ENCODE results near the gene SEC61A2.
A peak's percentile ranks its signal among the peaks of the same experiment; 100 is the strongest.
"Not testable (repeated sequence)": the region's sequence is repeated elsewhere in the genome, so short reads cannot be mapped to it uniquely, and the experiment has no call there.

The SEC61A2 gene

GRCh38 chr10:12160664-12161063 is 31.2 kb downstream of the SEC61A2 start:
- no peak for DNase-seq (ENCODE audit: low read depth in 2 of 2)

- no peak for DNase-seq (ENCODE audit: low read depth in 2 of 2)
Measured at GRCh38 chr10:12162927-12163326, 33.5 kb downstream of the SEC61A2 start.

GRCh38 chr10:12164085-12164484 is 34.6 kb downstream of the SEC61A2 start:
- DNase-seq (ENCODE audit: low read depth in 2 of 2), result no peak

DNA sequence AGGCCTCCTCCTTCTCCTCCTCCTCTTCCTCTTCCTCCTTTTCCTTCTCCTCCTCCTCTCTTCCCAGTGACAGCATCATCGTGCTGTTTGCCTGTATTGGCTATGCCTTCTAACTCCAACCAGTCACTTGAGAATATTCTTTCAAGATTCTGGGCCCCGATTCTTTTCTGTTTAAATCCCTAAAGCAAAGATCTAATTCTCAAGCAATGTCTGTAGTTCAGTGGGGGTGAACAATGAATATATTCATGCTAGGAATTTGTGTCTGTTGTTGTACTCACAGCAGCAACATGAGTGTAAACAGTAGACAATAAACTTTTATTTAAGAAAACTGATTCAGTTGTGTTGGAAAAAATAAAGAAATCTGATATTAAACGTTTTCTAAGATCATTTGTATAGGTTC is 35.6 kb downstream of the SEC61A2 start:
- no peak for DNase-seq (ENCODE audit: low read depth in 2 of 2)

- no peak for DNase-seq (ENCODE audit: low read depth in 2 of 2)
Measured at GRCh38 chr10:12165999-12166775, 36.7 kb downstream of the SEC61A2 start.

- not testable (repeated sequence) for DNase-seq (ENCODE audit: low read depth in 2 of 2)
Measured at GRCh38 chr10:12171512-12171911, 42.0 kb downstream of the SEC61A2 start.

DNA sequence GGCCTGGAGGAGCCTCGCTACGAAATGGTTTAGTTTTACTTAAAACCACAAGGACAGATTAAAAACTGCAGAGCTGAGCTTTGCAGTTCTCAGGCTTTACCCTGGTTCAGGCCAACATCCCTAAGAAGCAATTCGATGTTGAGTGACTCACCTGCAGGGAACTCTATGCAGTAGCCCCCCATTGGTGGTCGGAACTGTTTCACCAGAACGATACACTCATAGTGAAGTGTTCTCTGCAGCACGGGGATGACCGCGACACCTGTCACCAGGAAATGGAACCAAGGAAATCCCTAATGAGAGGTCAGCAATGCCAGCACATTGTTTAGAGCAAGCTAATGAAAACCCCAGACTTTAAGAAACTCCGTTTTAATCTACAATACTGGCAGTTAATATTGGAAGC is 48.2 kb downstream of the SEC61A2 start:
- no peak for DNase-seq (ENCODE audit: low read depth in 2 of 2)

- DNase-seq (ENCODE audit: low read depth in 2 of 2), result no peak
Measured at GRCh38 chr10:12179606-12180170, 50.2 kb downstream of the SEC61A2 start.

DNA sequence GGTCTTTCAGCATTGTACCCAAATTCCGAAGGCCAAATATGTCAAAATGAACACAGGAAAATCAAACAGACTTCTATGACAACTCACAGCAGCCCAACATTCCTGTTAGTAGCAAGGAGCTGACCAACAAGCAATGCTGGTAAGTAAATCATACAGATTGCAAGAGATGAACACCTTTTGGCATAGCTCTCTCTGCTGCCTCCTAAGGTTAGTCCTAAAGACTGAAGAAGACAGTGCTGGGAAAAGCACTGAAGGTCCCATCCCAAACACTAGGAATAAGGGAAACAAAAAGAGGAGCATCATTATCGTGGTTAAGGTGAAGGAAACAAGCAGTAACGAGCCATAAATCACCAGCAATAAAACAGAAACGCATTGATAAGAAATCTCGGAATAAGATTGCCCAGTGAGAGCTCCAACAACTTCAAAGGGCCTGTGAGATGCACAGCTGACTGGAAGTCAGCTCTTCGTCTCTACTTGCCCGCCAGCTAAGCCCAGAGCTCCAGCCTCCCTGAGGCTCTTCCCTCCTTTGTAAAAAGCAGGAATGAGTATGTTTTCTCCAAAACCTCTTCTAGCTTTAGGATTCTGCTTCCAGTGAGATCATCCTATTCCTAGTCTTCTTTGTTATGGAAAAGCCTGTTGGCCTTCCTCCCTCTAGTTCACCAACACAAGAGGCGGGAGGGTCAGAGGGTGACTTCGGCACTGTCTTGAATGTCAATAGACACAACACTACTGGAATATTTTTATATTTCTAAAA is 50.9 kb downstream of the SEC61A2 start:
- DNase-seq (ENCODE audit: low read depth in 2 of 2), result no peak

- peak in 1 of 2 donors; percentile 37 for DNase-seq (ENCODE audit: low read depth in 2 of 2)
Measured at GRCh38 chr10:12181065-12181775, 51.7 kb downstream of the SEC61A2 start.

DNA sequence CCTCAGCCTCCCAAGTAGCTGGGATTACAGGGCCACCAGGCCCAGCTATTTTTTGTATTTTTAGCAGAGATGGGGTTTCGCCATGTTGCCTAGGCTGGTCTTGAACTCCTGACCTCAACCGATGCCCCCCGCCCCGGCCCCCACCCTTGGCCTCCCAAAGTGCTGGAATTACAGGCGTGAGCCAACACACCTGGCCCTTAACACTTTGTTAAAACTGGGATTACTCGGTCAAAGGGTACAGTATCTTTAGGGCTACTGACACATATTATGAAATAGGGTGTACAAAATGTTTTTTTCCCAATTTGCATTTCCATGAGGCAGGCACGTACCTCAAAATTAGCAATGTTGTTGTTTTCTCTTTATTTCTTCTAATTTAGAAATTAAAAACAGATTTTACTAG is 54.7 kb downstream of the SEC61A2 start:
- no peak for DNase-seq (ENCODE audit: low read depth in 2 of 2)

DNA sequence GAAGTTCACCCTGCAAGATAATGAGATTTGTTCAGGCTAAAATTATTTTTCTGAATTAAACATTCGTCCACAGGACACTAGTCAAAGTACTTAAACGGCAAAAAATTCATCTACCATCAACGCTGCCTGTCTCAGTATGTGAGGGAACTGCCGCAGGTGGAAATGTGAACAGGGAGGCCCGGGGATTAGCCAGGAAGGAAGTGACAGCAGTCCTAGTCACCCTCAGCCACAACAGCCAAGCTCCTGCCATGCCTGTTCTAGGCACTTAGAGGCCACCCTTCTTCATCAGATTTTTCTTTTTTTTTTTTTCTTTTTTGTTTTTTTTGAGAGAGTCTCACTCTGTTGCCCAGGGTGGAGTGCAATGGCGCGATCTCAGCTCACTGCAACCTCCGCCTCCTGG is 56.8 kb downstream of the SEC61A2 start:
- DNase-seq (ENCODE audit: low read depth in 2 of 2), result no peak

DNA sequence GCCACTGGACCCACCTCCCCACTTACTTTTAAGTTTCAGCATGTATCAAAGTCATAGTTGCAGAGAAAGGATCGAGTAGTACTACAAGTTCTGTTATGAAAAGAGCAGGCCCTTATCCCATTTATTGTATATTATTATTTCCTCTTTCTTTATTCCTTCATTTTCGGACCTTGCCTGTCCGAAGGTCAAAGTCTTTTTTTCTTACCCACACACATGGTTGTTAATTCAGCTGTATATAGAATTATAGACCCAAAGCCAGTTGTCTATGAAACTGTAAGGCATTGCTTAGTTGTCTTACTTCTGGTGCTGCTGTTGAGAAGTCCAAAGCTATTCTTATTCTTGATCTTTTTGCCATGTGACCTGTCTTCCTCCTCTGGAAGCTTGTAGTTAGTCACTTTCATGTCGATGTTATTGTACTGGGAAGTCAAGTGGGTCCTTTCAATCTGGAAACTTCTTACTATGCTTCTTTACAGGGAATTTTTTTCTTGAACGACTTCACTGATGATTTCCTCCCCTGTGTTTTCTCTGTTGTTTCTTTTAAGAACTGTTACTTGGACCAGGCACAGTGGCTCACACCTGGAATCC is 57.9 kb downstream of the SEC61A2 start:
- DNase-seq (ENCODE audit: low read depth in 2 of 2), result no peak

DNA sequence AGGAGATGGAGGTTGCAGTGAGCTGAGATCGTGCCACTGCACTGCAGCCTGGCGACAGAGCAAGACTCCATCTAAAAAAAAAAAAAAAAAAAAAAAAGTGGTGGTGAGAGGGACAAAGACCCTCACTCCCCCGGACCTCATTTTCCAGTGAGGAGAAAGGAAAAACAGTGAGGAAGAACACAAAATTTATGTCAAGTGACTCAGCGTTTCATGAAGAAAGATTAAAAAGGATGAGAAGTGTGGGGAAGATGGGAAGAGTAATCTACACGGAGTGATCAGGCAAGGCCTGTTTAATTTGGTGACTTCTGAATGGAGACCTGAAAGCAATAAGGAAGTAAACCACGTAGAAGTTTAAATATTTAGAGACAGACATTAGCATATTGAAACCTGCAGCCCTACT is 59.2 kb downstream of the SEC61A2 start:
- DNase-seq (ENCODE audit: low read depth in 2 of 2), result no peak

DNA sequence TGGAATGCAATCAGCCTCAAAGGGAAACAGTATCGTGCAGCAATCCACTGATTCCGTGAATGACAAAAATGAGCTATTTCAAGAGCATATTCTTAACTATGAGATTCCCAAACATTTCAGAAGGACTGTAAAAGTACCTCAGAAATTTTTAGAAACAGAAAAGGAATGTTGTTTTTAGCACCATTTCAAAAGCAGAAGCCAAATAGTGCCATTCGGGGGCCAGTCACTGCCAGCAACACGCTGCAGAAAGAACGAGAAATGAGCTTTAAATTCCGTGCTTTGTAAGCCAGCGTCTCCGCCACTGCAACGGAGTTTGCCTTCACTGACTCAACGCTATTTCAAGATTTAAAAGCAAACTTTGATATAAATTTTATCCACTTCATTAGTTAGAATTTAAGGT is 59.9 kb downstream of the SEC61A2 start:
- DNase-seq (ENCODE audit: low read depth in 2 of 2), result no peak

- no peak for DNase-seq (ENCODE audit: low read depth in 2 of 2)
Measured at GRCh38 chr10:12191715-12192114, 62.2 kb downstream of the SEC61A2 start.

DNA sequence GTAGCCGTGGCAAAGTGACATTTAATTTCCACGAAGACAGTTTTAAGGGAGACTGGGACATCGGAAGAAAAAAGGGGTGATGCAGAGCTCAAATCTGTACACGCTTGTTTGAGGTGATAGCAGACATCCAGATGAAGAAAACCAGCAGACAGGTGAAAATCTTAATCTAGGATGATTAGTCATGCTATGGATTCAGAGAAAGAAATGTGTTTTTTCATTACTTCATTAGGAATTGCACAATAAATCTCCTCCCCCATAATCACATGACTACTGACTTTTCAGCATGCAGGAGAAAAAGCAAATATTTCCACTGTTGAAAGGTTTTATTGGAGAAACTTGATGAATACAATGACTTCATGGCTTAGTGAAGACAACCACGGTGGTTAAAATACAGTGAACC is 63.7 kb downstream of the SEC61A2 start:
- DNase-seq (ENCODE audit: low read depth in 2 of 2), result no peak

- no peak for DNase-seq (ENCODE audit: low read depth in 2 of 2)
Measured at GRCh38 chr10:12194752-12195271, 65.3 kb downstream of the SEC61A2 start.

GRCh38 chr10:12195281-12195602 is 65.8 kb downstream of the SEC61A2 start:
- no peak for DNase-seq (ENCODE audit: low read depth in 2 of 2)

DNA sequence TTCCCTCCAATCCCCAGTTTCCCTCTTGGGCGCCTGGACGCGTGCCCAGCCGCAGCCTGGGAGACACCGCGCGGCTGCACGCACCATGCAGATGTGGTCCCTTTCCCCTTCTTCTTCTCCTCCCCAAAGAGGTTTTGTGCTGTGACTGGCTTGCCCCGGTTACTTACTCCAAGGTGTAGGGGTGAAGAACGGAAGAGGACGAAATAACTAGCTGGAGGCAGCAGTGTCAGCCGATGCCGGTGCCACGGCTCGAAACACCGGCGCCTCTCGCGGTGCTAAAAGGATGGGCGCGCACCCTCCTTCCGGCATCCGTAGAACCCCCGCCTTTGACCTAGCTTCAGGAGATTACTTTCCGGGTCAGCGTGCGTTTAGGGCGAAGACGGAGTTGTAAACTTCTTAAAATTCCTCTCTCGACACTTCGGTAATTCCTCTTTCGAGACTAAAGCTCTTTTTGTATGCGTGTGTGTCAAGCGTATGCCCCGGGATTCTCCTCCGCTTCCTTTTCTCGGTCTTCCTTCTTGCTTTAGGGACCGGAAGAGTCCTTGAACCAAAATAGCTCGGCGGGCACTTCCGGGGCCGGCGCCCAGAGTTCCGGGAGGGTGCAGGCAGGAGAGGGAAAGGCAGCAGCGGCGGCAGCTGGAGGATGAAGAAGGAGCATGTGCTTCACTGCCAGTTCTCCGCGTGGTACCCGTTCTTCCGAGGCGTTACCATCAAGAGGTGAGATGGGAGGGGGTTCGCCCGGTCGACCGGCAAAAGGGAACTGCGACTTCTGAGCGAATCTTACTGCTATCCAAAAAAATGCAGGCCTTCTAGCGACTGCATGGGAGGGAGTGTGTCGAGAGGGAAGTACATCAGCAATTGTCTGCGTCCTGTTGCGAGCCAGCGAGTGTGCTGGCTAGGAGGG is 66.4 kb downstream of the SEC61A2 start, which contains the start of the genes CDC123 and NUDT5:
TSS of gene CDC123 (plus strand) at position 586 of the 904 bp plus-strand sequence. CDS start at position 644, 58 bp downstream.
TSS of gene NUDT5 (minus strand) at position 289 of the 904 bp plus-strand sequence. CDS start 9,600 bp downstream, outside the sequence.
- DNase-seq (ENCODE audit: low read depth in 2 of 2), result peak; percentile 36 to 72

Measured in stimulated activated CD4-positive, alpha-beta T cell treated with anti-CD3 and anti-CD28 coated beads, Interleukin-1b, Interleukin-23, amount 100 ng/mL, for 1 hour (primary cell).